ENCODE measurements around the gene KCNMA1.

The KCNMA1 gene

DNA sequence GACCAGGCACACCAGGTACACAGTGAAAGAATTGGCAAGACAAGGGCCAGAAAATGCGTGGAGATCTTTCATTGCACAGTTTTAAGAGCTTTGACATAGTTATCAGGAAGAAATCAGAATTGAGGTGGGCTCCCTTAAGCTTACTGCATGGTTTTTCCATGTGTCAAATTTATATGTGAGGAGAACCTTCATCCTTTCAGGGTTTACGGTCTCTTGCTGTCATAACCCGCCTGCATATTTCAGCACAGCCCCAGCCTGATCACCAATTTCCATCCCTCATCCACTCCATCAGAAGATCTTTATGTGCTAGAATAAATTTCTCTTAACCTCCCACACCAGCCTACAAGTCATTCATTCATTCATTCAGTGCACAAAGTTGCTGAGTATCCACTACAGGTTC is 373.1 kb downstream of the KCNMA1 start:
- TF ChIP-seq, protein P1, sequence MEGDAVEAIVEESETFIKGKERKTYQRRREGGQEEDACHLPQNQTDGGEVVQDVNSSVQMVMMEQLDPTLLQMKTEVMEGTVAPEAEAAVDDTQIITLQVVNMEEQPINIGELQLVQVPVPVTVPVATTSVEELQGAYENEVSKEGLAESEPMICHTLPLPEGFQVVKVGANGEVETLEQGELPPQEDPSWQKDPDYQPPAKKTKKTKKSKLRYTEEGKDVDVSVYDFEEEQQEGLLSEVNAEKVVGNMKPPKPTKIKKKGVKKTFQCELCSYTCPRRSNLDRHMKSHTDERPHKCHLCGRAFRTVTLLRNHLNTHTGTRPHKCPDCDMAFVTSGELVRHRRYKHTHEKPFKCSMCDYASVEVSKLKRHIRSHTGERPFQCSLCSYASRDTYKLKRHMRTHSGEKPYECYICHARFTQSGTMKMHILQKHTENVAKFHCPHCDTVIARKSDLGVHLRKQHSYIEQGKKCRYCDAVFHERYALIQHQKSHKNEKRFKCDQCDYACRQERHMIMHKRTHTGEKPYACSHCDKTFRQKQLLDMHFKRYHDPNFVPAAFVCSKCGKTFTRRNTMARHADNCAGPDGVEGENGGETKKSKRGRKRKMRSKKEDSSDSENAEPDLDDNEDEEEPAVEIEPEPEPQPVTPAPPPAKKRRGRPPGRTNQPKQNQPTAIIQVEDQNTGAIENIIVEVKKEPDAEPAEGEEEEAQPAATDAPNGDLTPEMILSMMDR (IDR thresholded peaks at IDR 0.05), result no peak
- Histone ChIP-seq H3K4me1 (ENCODE audit: control insufficient read depth in 1 of 2, insufficient read depth in 1 of 2, low read depth in 1 of 2, low read length in 1 of 2) (peaks cover 0 to 16% of the 10 kb centered on the region in 2 experiments), H3K27ac (no peak overlapping the region), H3K36me3 (no peaks in the 10 kb centered on the region), H3K4me3 (ENCODE audit: low read depth in 1 of 2, low read length in 1 of 2) (no peak overlapping the region), H3K9me3 (no peaks in the 10 kb centered on the region), H3K27me3 (peaks cover 72% of the 10 kb centered on the region)

DNA sequence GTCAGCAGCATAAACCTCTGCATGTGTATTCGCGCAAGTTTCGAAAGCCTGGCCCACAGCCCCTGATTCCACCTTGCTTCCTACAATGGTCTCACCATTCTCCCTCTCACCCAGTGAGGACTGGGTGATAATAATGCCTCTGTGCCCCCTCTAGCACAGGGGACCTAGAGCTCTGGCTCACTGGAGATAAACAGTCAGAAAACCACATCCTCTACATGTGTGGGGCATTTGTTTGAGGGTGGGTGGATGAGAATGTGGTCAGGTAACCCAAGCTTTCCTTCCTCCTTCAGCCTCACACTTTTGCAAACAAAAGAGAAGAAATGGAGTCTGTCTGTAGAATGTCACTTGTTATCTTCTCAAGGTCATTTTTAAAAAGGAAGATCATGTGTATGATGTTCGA is 373.5 kb downstream of the KCNMA1 start:
- Histone ChIP-seq H3K27ac (no peak overlapping the region), H3K4me3 (ENCODE audit: low read depth in 1 of 2, low read length in 1 of 2) (no peak overlapping the region), H3K4me1 (ENCODE audit: control insufficient read depth in 1 of 2, insufficient read depth in 1 of 2, low read depth in 1 of 2, low read length in 1 of 2) (peaks cover 0 to 16% of the 10 kb centered on the region in 2 experiments), H3K9me3 (no peaks in the 10 kb centered on the region), H3K27me3 (peaks cover 76% of the 10 kb centered on the region), H3K36me3 (no peaks in the 10 kb centered on the region)
- TF ChIP-seq, protein P1 (IDR thresholded peaks at IDR 0.05), result no peak

DNA sequence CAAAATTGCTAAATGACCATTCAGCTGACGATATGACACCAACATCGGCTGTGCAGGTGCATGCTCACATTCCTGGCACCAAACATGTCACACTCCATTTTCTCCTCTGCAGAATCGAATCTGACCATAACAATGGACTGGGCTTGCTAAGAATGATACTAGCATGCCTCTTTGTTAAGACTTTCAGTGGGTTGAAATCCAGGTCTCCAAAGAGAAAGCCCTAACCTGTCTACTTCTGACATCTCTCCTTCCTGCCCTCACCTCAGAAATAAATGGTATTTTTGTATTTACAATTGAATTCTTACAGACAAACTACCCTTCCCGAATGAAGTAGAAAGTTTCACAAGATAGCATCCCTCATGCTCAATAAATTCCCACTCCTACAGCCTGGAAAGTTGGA is 373.9 kb downstream of the KCNMA1 start:
- TF ChIP-seq, protein P1 (IDR thresholded peaks at IDR 0.05), result no peak
- no peak overlapping the region for H3K4me3 ChIP-seq (ENCODE audit: low read depth in 1 of 2, low read length in 1 of 2)
- H3K36me3 ChIP-seq, result no peaks in the 10 kb centered on the region
- peaks cover 80% of the 10 kb centered on the region for H3K27me3 ChIP-seq
- peaks cover 0 to 16% of the 10 kb centered on the region in 2 experiments for H3K4me1 ChIP-seq (ENCODE audit: control insufficient read depth in 1 of 2, insufficient read depth in 1 of 2, low read depth in 1 of 2, low read length in 1 of 2)
- no peaks in the 10 kb centered on the region for H3K9me3 ChIP-seq
- no peak overlapping the region for H3K27ac ChIP-seq

DNA sequence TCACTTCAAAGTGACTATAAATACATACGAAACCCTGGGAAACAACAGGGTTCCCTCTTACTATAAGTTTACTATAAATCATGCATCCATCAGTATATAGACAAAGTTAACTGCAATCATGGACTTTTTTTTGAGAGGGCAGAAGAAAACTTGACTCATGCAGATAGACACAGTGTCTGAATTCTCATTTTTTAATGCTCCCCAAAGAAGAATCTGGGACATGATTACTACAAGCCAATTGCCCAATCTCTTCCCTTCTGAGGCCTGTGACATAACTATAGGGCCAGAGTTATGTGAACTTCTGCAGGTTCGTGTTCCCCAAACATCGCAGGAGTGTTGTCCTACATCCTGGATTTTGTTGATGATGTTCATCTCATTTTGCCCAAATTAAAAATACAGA is 376.5 kb downstream of the KCNMA1 start:
- H3K4me3 ChIP-seq (ENCODE audit: low read depth in 1 of 2, low read length in 1 of 2), result no peak overlapping the region
- no peaks in the 10 kb centered on the region for H3K9me3 ChIP-seq
- no peak overlapping the region for H3K27ac ChIP-seq
- peaks cover 68% of the 10 kb centered on the region for H3K27me3 ChIP-seq
- H3K4me1 ChIP-seq (ENCODE audit: control insufficient read depth in 1 of 2, insufficient read depth in 1 of 2, low read depth in 1 of 2, low read length in 1 of 2), result peaks cover 0 to 16% of the 10 kb centered on the region in 2 experiments
- H3K36me3 ChIP-seq, result no peaks in the 10 kb centered on the region
- TF ChIP-seq, protein P1 (IDR thresholded peaks at IDR 0.05), result no peak

DNA sequence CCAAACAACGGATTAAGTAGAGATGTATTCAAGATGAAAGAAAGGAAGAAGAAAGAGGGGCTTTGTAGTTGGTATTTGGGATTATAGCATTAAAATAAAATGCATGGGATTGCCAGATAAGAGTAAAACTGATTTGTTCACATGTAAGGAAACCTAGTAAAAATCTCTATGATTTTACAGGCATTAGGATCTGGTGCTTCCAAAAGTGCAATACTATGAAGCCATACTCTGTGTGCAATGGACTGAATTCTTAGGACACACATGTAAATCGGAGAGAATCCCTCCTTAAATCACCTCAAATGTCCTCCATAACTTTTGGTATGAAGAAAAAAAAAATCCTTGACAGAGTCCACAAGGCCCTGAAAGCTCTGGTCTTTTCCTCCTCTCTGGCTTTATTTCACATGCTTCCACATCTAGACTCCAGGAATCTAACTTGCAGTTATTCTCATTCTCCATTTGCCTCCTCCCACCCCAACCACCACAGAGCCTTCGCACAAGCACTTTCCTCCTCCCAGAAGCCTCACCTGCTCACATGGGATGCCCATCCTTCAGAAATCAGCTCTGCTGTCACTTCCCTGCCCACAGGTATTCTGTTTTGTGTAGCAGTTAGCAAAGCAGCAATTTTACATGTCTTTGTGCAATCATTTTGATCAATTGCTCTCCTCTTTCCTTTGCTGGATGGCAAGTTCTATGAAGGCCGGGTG is 378.3 kb downstream of the KCNMA1 start:
- no peaks in the 10 kb centered on the region for H3K9me3 ChIP-seq

More for the DNA sequence above, 378.3 kb downstream of the KCNMA1 start:
- H3K27me3 ChIP-seq, result peaks cover 50% of the 10 kb centered on the region
- H3K36me3 ChIP-seq, result no peaks in the 10 kb centered on the region
- H3K4me1 ChIP-seq (ENCODE audit: control insufficient read depth in 1 of 2, insufficient read depth in 1 of 2, low read depth in 1 of 2, low read length in 1 of 2), result peaks cover 0 to 13% of the 10 kb centered on the region in 2 experiments
- no peak overlapping the region for H3K4me3 ChIP-seq (ENCODE audit: low read depth in 1 of 2, low read length in 1 of 2)
- no peak overlapping the region for H3K27ac ChIP-seq
- TF ChIP-seq, protein P1 (IDR thresholded peaks at IDR 0.05), result no peak
